GM19438 (cell line): ENCODE measurements around the gene PLP2.

ENCODE experiments used
- ATAC-seq: cut with Tn5 transposase; IDR thresholded peaks from one replicate; pipeline ENCODE4 v1.9.1; 2021; ENCODE audit warnings: low read depth; ENCODE audit not compliant: unreplicated experiment

Gene PLP2

DNA sequence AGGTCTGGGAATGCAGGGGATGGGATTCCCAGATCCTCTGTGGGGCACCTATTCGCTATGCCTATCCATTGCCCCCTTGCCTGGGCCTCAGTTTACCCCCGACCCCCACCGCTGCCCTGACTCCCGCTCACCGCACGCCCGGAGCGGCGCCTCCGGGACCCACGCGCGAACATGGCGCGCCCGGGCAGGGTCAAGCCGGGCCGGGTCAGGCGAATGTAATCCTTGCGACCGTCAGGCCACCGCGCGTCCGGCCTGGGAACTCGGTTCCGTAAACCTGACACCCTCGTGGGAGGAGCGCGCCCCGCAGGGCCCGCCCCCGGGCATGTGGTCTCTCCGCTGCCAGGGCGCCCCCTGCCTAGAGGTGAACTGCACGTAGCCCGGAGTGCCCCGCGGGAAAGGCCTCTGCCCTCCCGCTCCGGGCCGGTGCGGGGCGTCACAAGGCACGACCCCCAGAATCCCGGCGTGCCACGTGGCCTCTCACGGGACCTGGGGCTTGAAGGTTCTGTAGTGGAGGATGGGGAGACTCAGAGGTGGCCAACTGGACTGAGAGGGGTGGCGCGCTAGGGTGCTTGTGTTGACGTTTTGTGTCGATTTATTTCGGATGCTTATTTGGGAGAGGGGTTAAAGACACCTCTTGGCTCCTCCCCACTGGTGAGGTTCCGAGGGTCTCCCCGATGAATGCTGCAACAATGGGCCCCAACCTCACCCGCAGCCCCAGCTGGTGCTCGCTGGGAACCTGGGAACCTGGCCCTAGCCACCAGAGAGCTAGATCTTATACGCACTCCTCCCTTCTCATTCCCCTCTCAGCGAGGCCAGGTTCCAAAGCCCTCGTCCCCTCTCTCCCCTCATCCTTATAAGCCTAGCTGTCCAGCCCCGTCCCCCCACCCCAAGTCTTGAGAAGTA lies 14.7 kb downstream of the PLP2 start, which contains the start of gene PRICKLE3:
PRICKLE3 (minus strand) TSS at position 249 of the 903 bp plus-strand sequence; CDS start at position 173, 76 bp downstream.
- no peak for ATAC-seq

DNA sequence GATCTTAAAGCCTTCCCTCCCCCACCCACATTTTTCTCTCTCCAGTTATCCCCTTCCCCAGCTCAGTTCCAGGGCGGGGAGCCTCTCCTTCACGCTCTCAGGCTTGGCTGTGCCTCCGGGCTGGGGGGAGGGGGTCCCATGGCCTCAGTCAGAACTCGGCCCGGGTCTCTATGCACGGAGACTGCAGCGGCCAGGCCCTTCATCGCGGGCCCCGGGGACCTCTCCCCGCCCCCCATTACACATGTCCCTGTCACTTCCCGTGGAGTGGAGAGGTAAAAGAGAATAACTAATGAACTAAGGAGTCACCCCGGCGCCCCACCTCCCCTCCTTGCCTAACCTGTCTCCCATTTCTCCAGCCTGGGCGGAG lies 15.3 kb downstream of the PLP2 start:
- no peak for ATAC-seq

DNA sequence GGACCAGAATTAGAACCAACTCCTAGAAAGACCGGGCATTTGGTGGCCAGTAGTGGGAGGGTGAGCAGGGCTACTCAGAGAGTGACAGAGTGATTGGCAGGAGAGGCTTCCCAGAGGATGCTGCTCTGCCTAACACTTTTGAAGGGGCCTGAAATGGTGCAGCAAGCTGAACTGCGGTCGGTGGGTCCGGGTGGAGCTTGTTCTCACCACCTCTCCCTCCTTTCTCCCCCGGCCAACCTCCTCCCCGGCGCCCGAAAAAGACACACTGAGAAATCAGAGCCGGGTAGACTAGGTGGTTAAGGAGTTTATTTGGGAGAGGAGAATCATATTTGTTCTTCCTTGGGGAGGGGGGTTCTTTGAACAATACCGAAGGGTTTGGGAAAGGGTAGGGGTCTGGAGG lies 15.8 kb downstream of the PLP2 start:
- no peak for ATAC-seq

DNA sequence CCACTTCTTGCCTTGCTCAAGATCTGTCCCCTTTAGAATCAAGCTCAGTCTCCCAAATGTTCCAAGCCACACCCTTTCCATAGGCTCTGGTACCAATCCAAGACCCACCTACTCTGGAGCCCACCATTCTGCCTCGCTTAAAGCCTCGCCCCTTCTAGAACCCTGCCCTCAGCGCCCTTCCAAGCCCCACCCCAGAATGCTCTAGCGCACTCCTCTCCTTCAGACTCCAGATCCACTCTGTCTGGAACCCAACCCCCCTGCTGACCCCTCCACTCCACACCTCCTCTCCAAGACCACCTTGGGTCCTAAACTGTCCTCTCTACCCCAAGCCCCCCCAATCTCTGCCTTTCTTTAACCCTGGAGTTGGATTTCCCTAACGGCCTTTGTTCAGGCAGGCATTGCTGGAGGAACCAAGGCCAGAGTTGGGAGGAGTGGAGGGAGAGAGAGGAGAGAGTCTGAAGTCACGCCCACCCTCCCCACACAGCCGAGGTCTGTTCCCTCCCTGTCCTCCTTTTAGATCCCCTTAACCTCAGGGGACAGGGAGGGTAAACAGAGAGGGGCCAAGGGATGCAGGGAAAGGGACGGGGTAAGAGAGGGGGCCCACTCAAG lies 16.9 kb downstream of the PLP2 start:
- ATAC-seq, result no peak

DNA sequence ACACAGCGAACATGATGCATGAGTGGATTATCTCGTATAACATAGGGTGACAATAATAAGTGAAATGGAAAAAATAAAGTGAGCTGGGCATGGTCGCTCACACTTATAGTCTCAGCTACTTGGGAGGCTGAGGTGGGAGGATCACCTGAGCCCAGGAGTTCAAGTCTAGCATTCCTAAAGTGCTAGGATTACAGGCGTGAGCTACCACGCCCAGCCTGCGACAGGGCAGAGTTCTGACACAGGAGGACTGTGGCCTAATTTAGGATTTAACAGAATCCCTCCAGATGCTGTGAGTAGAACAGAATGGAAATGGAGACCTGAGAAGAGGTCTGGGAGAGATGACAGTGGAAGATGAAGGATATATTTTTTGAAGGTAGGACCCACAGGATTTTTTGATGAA lies 17.9 kb downstream of the PLP2 start:
- ATAC-seq, result no peak

DNA sequence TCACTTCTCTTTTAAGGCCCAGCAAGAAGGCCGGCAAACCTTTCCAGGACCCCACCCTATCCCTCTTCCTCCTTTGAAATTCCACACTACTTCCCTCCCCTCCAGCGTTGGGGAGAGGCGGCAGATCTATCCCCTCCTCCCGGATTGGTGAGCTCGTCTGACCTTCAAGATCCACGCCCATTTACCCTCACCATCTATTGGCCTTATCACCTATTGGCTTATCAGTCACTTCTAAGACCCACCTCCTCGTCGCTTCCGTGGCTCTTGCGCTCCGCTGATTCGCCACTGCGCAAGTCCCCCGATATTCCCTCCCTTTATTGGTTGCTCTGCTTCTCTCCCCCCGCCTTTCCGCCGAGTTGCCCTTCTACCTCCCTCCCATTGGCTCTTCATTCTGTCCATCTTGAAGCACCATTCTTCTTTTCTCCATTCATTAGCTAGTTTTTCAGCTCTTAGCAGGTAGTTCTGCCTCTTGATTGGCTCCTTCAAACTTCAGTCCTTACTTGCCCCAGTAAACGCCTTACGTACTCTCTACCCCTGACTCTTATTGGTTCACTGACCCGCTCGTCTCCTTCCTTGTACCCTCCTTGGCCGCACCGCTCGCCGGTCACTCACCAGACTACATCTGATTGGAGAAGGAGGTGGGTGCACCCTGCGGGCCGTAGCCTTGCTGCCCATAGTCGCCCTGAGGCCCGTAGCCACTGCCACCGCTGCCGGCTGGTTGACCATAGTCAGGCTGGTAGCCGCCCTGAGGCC lies 19.3 kb downstream of the PLP2 start:
- peak; percentile 88 for ATAC-seq

DNA sequence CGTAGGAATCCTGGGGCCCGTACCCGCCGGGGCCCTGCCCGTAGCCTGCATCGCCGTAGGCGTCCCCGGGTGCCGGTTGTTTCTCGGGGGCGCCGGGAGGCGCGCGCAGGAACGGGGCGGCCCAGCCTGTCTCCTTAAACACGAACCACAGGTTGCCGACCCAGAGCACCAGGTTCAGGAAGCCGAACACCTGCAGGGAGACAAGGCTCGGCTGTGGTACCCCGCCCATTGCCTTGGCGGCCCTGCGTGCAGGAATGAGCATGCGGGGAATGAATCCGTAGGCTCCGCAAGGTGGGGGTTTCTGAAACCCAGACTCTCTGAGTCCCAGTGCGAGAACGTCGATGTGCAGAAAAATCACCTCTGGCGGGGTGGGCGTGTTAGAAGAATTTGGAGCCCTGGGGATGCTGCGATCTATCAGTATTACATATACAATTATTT lies 19.9 kb downstream of the PLP2 start:
- ATAC-seq, result peak; percentile 13

DNA sequence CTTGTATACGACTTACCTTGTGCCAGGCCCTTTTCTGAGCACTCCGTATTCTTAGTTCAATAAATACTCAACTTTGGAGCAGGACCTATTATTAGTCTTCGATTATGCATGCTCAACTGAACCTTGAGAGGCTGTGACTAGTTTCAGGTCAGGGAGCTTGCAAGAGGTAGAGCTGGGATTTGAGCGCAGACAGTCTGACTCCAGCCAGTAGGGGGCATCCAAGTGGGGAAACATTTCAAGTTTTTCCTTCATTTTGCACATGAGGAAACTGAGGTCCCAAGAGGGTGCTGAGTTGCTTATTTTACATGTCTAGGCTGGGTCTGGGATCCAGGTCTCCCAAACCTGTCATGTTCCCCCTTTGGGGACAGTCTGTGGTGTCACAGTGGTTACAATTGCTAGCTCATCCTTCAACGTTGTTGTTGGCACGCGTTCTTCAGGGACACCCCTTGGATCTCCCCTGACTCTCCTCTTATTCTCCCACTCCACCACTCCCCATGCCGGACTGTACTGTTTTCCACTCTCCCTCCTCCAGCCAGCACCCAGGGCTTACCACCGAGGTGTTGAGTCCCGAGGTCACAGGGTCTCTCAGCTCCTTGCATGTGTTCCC lies 21.1 kb downstream of the PLP2 start:
- ATAC-seq, result no peak

DNA sequence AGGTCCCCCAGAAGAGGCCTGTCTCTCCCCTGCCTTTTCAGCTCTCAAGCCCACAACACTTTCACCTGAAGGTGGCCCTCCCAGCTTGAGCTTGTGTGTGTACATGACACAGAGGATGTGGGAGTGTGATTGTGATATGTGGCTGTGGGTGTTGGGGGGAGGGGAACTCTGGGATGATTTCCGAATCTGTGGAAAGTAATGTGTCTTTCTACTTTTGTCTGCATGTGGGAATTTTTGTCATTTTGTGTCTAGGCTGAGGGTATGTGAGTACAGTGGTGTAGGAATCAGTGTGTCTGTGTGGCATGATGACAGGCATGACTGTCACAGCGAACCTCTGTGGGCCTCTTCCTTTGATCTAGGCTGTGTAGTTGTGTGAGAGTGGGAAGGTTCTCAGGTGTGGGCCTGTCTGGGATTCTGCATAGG lies 21.9 kb downstream of the PLP2 start:
- ATAC-seq, result no peak

DNA sequence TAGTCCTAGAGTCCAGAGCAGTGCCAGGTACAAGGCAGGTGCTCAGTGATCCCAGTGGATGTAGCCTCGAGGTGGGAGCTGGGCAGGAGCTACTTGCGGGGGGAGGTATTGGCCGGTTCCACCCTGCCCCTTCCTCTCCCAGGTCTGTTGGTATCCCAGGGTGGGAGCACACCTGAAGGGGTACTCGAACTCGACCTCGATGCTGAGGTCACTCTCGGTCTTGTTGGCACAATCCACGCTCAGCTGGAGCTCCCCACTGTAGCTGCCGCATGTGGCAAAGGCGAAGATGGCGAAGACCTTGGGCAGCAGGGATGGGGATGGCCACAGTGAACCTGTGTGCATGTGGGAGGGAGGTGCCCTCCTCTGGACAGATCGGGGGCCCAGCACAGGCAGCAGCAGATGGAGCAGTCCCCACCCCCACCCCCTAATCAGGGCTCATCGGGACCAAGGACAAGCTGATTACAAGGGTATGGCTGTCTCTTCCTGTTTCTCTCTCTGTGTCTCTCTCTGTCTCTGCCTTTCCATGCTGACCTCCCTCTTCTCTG lies 25.9 kb downstream of the PLP2 start:
- ATAC-seq, result no peak

DNA sequence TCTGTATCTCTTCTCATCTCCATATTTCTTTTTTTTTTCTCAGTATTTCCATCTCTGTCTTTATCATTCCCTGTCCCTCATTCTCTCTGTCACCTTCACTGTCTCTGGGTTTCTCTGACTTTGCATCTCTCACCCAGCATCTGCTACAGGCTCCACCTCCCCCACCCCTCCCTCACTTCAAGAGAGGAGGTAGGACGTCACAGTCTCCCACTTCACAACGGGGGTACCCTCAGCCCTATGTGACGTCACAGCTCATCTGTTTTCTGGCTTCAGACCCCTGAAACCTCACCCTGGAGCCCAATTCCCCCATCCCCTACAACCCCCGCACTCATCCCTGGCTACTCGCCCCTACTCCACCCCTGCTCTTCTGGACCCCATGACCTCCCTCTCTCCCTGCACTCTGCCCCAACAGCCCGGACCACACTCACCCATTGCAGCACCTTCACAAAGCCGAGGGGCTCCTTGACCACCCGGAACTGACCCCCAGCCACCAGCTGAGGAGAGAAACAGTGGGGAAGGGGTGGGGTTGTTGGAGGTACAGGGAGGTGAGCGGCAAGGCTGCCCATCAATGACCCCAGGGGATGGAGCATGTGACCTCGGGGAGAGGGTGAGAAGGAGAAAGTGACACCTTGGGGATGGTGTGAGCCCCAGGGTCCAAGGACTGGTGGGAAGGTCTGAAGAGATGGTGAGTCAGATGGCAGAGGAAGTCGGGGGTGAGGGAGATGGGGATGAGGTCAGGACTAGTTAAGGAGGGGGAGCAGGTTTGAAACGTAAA lies 27.0 kb downstream of the PLP2 start:
- ATAC-seq, result no peak

DNA sequence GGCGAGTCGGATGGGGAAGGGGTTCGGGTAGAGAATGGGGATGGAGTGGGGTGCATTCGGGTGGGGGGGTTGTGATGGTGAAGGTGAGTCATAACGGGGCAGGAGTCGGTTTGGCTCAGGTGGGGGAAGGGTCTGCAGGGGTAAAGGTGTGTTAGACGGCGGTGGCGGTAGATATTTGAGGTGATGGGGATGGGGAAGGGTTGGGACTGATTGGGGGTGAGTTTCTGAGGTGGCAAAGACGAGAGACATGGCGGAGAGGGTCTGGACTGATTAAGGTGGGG lies 27.6 kb downstream of the PLP2 start:
- no peak for ATAC-seq

DNA sequence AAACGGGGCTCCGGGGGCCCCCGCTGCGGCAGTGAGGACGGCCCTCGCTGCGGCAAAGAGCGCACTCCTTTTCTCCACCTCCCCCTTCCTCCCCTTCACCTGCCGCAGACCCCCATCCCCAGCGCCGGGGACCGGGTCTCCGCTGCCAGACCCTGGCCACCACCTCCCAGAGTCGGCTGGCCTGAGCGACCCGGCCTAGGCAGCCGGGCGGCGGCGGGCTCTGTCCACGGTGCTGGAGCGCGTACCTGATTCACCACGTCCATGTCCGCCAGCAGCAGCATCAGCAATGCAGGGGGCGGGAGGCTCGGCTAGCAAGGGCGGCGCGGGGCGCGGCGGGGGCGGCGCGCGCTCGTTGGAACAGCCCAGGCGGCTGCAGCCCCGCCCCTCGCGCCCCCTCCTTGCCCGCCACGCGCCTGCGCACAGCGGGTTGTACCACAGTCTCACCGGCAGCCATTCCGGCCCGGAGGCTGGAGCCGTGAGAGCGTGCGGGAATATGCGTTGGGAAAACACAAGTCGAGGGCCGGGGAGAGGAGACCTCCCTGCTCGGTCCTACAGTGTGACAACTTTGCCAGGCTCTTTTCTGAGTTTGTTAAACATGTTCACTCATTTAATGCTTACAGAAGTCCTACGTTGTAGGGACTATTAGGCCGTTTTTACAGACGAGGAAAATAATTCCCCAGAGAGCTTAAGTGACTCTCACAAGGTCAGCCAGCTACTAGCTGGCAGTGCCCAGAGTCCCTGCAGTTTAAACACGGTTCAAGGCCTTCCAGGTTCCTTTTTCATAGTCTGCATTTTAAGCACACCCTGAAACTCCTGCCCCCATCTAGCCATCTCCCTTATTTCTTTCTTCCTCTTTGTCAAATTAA lies 28.4 kb downstream of the PLP2 start, which contains the start of gene SYP:
SYP (minus strand) TSS at position 288 of the 866 bp plus-strand sequence; CDS start at position 281, 7 bp downstream.
- ATAC-seq, result peak; percentile 83

DNA sequence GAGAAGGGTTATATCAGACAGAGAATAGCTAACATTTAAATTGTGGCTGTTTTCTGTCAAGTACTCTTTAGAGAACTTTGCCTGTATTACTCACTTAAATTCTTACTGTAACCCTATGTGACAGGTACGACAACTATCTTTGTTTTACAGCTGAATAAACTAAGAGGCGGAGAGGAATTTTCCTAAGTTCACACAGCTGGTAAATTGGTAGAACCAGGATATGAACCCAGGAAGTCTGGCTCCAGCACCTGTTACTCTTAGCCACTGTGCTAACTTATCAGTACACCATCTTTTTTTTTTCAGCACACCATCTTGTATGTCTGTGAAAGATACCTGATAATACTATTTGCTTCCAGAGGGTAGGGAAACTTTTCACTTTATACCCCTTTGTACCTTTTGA lies 30.3 kb downstream of the PLP2 start:
- no peak for ATAC-seq

DNA sequence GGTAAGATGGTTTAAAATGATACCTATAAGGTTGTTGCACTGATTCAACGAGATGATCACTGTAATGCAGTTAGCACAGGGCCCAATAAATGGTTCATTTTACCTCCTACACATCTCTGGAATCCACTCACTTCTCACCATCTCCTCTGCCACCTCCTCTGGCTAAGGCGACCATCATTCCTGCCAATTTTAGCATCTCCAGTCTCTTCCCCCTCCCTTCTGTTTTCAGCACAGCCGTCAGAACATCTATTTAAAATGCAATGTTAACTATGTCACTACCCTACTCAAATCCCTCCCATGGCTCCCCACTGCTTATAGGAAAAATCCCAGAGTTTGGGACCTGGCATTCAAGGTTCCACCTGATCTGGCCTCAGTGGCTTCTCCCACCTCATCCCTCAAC lies 31.8 kb downstream of the PLP2 start:
- ATAC-seq, result no peak

DNA sequence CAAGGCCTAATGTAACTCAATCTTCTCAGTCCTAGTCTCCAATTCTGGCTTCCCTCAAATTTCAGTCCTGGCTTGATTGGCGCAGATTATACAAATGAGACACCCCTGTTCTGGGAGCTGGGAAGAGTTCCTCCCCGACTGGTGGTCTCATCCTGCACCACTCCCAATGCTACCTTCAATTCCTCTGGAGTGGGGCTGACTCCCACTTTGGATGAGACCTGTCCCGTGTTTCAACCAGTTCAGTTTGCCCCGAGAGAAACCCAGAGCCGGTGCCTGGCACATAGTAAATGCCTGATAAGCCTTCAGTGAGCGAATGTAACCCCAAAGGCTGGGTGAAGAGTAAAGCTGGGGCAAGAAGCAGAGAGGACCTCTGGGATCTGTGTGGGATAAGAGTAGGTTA lies 32.3 kb downstream of the PLP2 start:
- ATAC-seq, result no peak

DNA sequence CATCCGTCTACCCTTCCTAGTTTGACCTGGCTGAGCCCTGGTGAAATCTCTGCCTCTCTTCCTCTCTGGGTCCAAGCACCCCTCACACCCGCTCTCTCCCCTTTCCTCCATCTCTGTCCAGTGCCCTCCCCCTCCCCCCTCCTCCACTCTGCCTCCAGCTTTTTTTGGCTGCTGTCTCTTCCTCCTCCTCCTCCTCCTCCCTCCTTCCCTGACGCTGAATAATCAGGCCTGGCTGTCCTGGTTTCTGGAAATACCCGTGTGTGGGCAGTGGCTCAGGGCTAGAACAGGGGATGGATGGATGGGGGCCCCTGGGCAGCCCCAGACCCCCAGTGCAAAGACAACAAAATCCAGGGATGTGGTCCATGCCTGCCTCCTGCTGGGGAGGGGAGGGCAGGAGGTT lies 33.0 kb downstream of the PLP2 start:
- no peak for ATAC-seq

DNA sequence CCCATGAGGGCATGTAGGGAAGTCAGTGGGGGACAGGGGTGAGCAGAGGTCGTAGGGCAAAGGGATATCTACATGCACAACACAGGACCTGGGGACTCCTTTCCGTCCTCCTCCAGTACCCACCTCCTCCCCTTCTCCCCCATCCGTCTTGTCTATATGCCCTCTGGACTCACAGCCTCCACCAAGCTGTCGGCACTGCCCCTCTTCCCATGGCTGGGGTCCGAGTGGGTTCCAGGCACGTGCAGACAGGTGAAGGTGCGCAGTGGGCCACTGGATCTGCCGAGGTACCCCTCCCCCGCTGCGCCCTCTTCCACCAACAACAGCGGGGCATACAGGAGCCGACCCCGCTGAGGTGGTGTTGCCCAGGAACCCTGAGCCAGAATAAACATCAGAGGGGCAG lies 33.7 kb downstream of the PLP2 start:
- ATAC-seq, result no peak

DNA sequence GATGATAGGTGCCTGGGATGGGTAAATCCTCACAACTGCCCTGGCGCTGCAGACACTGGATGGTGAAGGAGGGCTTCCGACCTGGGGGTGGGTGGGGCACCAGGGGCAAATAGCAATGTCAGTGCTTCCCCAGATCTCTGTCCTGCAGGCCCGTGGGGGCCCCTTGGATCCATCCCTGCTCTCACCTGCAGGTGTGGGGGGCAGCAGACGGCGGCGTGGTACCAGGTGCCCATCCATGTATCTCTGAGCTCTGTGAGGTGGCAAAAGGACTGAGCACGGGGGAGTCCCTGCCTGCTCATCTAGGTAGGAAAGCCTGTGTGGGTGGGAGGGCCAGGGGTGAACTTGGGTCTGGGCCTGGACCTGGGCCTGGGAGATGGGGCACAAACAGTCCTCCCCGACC lies 34.8 kb downstream of the PLP2 start:
- no peak for ATAC-seq
